Measurements from ENCODE around the gene RAB6A.

- no peak for TF ChIP-seq CTCF (IDR thresholded peaks at IDR 0.05; ENCODE audit: low read depth, low read length, poor library complexity, severe bottlenecking)
- TF ChIP-seq EZH2phosphoT487 (IDR thresholded peaks at IDR 0.05; ENCODE audit: borderline replicate concordance, low read length): no peak
Measured at GRCh38 chr11:73757598-73757997, 3.3 kb downstream of the RAB6A start.
